ENCODE data around the gene CRYBA1.

GRCh38 chr17:29257756-29258155, 11.1 kb downstream of the CRYBA1 start:
- TF ChIP-seq EZH2 (IDR thresholded peaks at IDR 0.05; ENCODE audit: borderline replicate concordance, low read depth, low read length, severe bottlenecking) (no peak), POLR2A (IDR thresholded peaks at IDR 0.05; ENCODE audit: low read depth, low read length) (no peak)
